ENCODE measurements around the gene ZBTB44. TPM values are rescaled to one million over a fixed set of nuclear protein-coding genes. Genes with fewer than 3 reads are reported as not detected.

Gene ZBTB44
- total and polyA plus RNA-seq, 3 donors from 2014 or later = 103 to 158 (median 125) TPM

- H3K27me3 ChIP-seq = no peaks in the 10 kb centered on the region
- 90 to 92% methylated on average over 3 of the region's 3 CpGs for WGBS, 2 donors
- no peak for DNase-seq
- H3K4me3 ChIP-seq = no peak overlapping the region
- TF ChIP-seq POLR2A (IDR thresholded peaks at IDR 0.05) (no peak), CTCF (IDR thresholded peaks at IDR 0.05) (no peak)
- no peaks in the 10 kb centered on the region for H3K9me3 ChIP-seq
- no peak overlapping the region for H3K27ac ChIP-seq
- intact Hi-C loops (cut with DNase I; ENCODE audit: low total_unique reads) = no loop called here
- H3K36me3 ChIP-seq (ENCODE audit: low read depth, missing control alignments) = no peaks in the 10 kb centered on the region
- no peaks in the 10 kb centered on the region for H3K4me1 ChIP-seq
These were observed 36.6 kb downstream of the ZBTB44 start for GRCh38 chr11:130278151-130278550.

GRCh38 chr11:130272336-130272735, 42.4 kb downstream of the ZBTB44 start:
- TF ChIP-seq POLR2A (IDR thresholded peaks at IDR 0.05) (no peak), CTCF (IDR thresholded peaks at IDR 0.05) (no peak)
- H3K9me3 ChIP-seq = no peaks in the 10 kb centered on the region
- no peaks in the 10 kb centered on the region for H3K27me3 ChIP-seq
- no peaks in the 10 kb centered on the region for H3K36me3 ChIP-seq (ENCODE audit: low read depth, missing control alignments)
- intact Hi-C loops (cut with DNase I; ENCODE audit: low total_unique reads) = no loop called here
- no peak overlapping the region for H3K4me3 ChIP-seq
- 60 to 74% methylated on average over 2 of the region's 2 CpGs for WGBS, 2 donors
- H3K27ac ChIP-seq = no peak overlapping the region
- DNase-seq = no peak
- peaks cover 14% of the 10 kb centered on the region for H3K4me1 ChIP-seq

- Histone ChIP-seq H3K36me3 (ENCODE audit: low read depth, missing control alignments) (no peaks in the 10 kb centered on the region), H3K9me3 (no peaks in the 10 kb centered on the region), H3K27ac (peak overlapping the region in 1 of 2 donors; percentile 28), H3K4me1 (peaks cover 14% of the 10 kb centered on the region), H3K27me3 (no peaks in the 10 kb centered on the region), H3K4me3 (no peak overlapping the region)
- WGBS, 2 donors = 39% methylated on average over 1 of the region's 1 CpG
- intact Hi-C loops (cut with DNase I; ENCODE audit: low total_unique reads) = no loop called here
- no peak for DNase-seq
- TF ChIP-seq POLR2A (IDR thresholded peaks at IDR 0.05) (no peak), CTCF (IDR thresholded peaks at IDR 0.05) (no peak)
These were observed 45.3 kb downstream of the ZBTB44 start for GRCh38 chr11:130269326-130269943.

GRCh38 chr11:130263351-130263750, 51.4 kb downstream of the ZBTB44 start:
- Histone ChIP-seq H3K4me1 (no peaks in the 10 kb centered on the region), H3K9me3 (no peaks in the 10 kb centered on the region), H3K4me3 (no peak overlapping the region), H3K36me3 (ENCODE audit: low read depth, missing control alignments) (no peaks in the 10 kb centered on the region), H3K27me3 (no peaks in the 10 kb centered on the region), H3K27ac (no peak overlapping the region)
- no peak for DNase-seq
- WGBS, 2 donors = 73 to 82% methylated on average over 5 of the region's 5 CpGs
- TF ChIP-seq CTCF (IDR thresholded peaks at IDR 0.05) = no peak
- TF ChIP-seq POLR2A (IDR thresholded peaks at IDR 0.05) = no peak
- intact Hi-C loops (cut with DNase I; ENCODE audit: low total_unique reads) = no loop called here

- 79 to 86% methylated on average over 4 of the region's 4 CpGs for WGBS, 2 donors
These were observed 52.3 kb downstream of the ZBTB44 start for GRCh38 chr11:130262424-130262823.

More at GRCh38 chr11:130262424-130262823, 52.3 kb downstream of the ZBTB44 start:
- Histone ChIP-seq H3K27me3 (no peaks in the 10 kb centered on the region), H3K4me3 (no peak overlapping the region), H3K27ac (no peak overlapping the region), H3K9me3 (no peaks in the 10 kb centered on the region), H3K4me1 (no peaks in the 10 kb centered on the region), H3K36me3 (ENCODE audit: low read depth, missing control alignments) (no peaks in the 10 kb centered on the region)
- no peak for DNase-seq
- intact Hi-C loops (cut with DNase I; ENCODE audit: low total_unique reads) = no loop called here
- TF ChIP-seq POLR2A (IDR thresholded peaks at IDR 0.05) = no peak
- TF ChIP-seq CTCF (IDR thresholded peaks at IDR 0.05) = no peak

Data from testis (tissue), 3 donors.